ENCODE data around the gene GPR3.

Gene GPR3

GRCh38 chr1:27348861-27349783 is 43.3 kb upstream of the GPR3 start:
- peak overlapping the region; percentile 62 for H3K4me3 ChIP-seq (ENCODE audit: low read depth, low read length)
- DNase-seq (ENCODE audit: low read depth) = peak; percentile 70
- TF ChIP-seq CTCF (IDR thresholded peaks at IDR 0.05; ENCODE audit: control insufficient read depth, extremely low read depth, insufficient read depth) = no peak

- no peak for TF ChIP-seq CTCF (IDR thresholded peaks at IDR 0.05; ENCODE audit: control insufficient read depth, extremely low read depth, insufficient read depth)
- peak overlapping the region; percentile 62 for H3K4me3 ChIP-seq (ENCODE audit: low read depth, low read length)
- DNase-seq (ENCODE audit: low read depth) = no peak
Measured at GRCh38 chr1:27349784-27350662, 42.4 kb upstream of the GPR3 start.

- no peak for TF ChIP-seq CTCF (IDR thresholded peaks at IDR 0.05; ENCODE audit: control insufficient read depth, extremely low read depth, insufficient read depth)
- DNase-seq (ENCODE audit: low read depth) = no peak
- H3K4me3 ChIP-seq (ENCODE audit: low read depth, low read length) = no peak overlapping the region
Measured at GRCh38 chr1:27350663-27351540, 41.5 kb upstream of the GPR3 start.

- no peak overlapping the region for H3K4me3 ChIP-seq (ENCODE audit: low read depth, low read length)
- DNase-seq (ENCODE audit: low read depth) = no peak
- TF ChIP-seq CTCF (IDR thresholded peaks at IDR 0.05; ENCODE audit: control insufficient read depth, extremely low read depth, insufficient read depth) = no peak
Measured at GRCh38 chr1:27351541-27352107, 40.8 kb upstream of the GPR3 start.

GRCh38 chr1:27353166-27353565 is 39.3 kb upstream of the GPR3 start:
- TF ChIP-seq CTCF (IDR thresholded peaks at IDR 0.05; ENCODE audit: control insufficient read depth, extremely low read depth, insufficient read depth) = no peak
- H3K4me3 ChIP-seq (ENCODE audit: low read depth, low read length) = no peak overlapping the region
- no peak for DNase-seq (ENCODE audit: low read depth)

GRCh38 chr1:27353629-27354028 is 38.8 kb upstream of the GPR3 start:
- no peak for TF ChIP-seq CTCF (IDR thresholded peaks at IDR 0.05; ENCODE audit: control insufficient read depth, extremely low read depth, insufficient read depth)
- DNase-seq (ENCODE audit: low read depth) = no peak
- no peak overlapping the region for H3K4me3 ChIP-seq (ENCODE audit: low read depth, low read length)
